ENCODE data around the gene CPM.

DNA sequence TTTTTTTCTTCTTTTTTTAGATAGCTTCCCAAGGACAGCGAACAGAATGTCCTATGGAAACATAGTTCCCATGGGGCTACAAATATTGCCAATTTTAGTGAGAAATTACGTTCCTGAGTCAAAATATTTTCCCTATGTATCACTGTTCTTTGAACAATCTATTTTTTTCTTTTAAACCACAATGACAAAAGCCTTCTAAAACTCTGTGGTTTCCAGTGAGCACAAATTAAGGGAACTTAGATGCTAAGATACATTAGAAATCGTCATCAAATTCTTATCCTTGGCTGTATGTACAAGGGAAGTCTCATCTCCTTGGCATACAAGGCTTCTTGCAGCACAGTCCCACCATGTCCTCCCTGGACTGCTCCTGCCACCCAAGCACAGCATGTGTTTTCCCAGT lies 17.9 kb downstream of the CPM start:
- TF ChIP-seq, protein P1, sequence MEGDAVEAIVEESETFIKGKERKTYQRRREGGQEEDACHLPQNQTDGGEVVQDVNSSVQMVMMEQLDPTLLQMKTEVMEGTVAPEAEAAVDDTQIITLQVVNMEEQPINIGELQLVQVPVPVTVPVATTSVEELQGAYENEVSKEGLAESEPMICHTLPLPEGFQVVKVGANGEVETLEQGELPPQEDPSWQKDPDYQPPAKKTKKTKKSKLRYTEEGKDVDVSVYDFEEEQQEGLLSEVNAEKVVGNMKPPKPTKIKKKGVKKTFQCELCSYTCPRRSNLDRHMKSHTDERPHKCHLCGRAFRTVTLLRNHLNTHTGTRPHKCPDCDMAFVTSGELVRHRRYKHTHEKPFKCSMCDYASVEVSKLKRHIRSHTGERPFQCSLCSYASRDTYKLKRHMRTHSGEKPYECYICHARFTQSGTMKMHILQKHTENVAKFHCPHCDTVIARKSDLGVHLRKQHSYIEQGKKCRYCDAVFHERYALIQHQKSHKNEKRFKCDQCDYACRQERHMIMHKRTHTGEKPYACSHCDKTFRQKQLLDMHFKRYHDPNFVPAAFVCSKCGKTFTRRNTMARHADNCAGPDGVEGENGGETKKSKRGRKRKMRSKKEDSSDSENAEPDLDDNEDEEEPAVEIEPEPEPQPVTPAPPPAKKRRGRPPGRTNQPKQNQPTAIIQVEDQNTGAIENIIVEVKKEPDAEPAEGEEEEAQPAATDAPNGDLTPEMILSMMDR (IDR thresholded peaks at IDR 0.05): no peak
- TF ChIP-seq POLR2AphosphoS5 (IDR thresholded peaks at IDR 0.05) (no peak), POLR2A (IDR thresholded peaks at IDR 0.05) (no peak), EP300 (IDR thresholded peaks at IDR 0.05) (no peak)
